Measurements from ENCODE around the gene MMP20. TPM values are rescaled to one million over a fixed set of nuclear protein-coding genes. Genes with fewer than 3 reads are reported as not detected.

MMP20 gene
- total and polyA plus RNA-seq, 2 donors (not counting 1 experiment from before 2014, with no cell fraction given) = not detected

GRCh38 chr11:102654761-102655160, 29.6 kb upstream of the MMP20 start:
- Histone ChIP-seq H2AFZ (ENCODE audit: insufficient read depth, low read depth, low read length, poor library complexity, severe bottlenecking) (no peak overlapping the region), H4K20me1 (ENCODE audit: control insufficient read depth, insufficient read depth, low read length, poor library complexity, severe bottlenecking) (no peaks in the 10 kb centered on the region), H3K27ac (ENCODE audit: low read length in 2 of 2) (no peak overlapping the region), H3K9me3 (ENCODE audit: control extremely low read depth in 1 of 3, control insufficient read depth in 2 of 3, insufficient read depth in 1 of 3, low read length in 2 of 3) (peaks cover 0 to 2% (median 0%) of the 10 kb centered on the region in 3 donors), H3K4me3 (ENCODE audit: control extremely low read depth in 1 of 5, extremely low read depth in 1 of 5, insufficient read depth in 1 of 5, low read depth in 2 of 5, low read length in 4 of 5) (no peak overlapping the region), H3K79me2 (ENCODE audit: control insufficient read depth, insufficient read depth, low read length) (no peaks in the 10 kb centered on the region), H3K9ac (ENCODE audit: low read length) (no peak overlapping the region), H3K36me3 (replicated peaks in 1 of 2; ENCODE audit: control extremely low read depth in 1 of 2, control insufficient read depth in 1 of 2, extremely low read depth in 1 of 2, insufficient read depth in 2 of 2, low read length in 1 of 2) (no peaks in the 10 kb centered on the region), H3K4me1 (ENCODE audit: control insufficient read depth in 2 of 2, insufficient read depth in 2 of 2, low read length in 2 of 2) (no peaks in the 10 kb centered on the region), H3K27me3 (replicated peaks in 1 of 4; ENCODE audit: control extremely low read depth in 1 of 4, control insufficient read depth in 3 of 4, insufficient read depth in 4 of 4, low read length in 3 of 4) (peaks cover 0 to 5% (median 2%) of the 10 kb centered on the region in 4 experiments), H3K4me2 (replicated peaks; ENCODE audit: low read depth, low read length, poor library complexity, severe bottlenecking) (no peak overlapping the region)
- ChIA-PET POLR2A (no interaction called here), CTCF (interaction anchor here (0.9 kb wide), 1 partner anchor 12 kb away, joined by 4 read pairs; no protein-coding TSS in a partner anchor)
- TF ChIP-seq CTCF (IDR thresholded peaks at IDR 0.05) = no peak
- no peak for TF ChIP-seq EZH2 (IDR thresholded peaks at IDR 0.05; ENCODE audit: borderline replicate concordance, insufficient read depth, low read depth, low read length, poor library complexity, severe bottlenecking)
- no peaks in the 10 kb centered on the region for H3K4me1 Mint-ChIP-seq
- DNase-seq = no peak
- no peak overlapping the region for H3K4me3 Mint-ChIP-seq
- H3K27ac Mint-ChIP-seq = no peak overlapping the region
- H3K27me3 Mint-ChIP-seq = peaks cover 36% of the 10 kb centered on the region
- intact Hi-C loops (cut with micrococcal nuclease) = no loop called here
- no peak for ATAC-seq (ENCODE audit: low read depth)
- H3K9me3 Mint-ChIP-seq (ENCODE audit: insufficient read depth) = peaks cover 2% of the 10 kb centered on the region
- 100% methylated on average over 1 of the region's 1 CpG for WGBS (ENCODE audit: insufficient coverage)

- Histone ChIP-seq H3K79me2 (ENCODE audit: control insufficient read depth, insufficient read depth, low read length) (no peaks in the 10 kb centered on the region), H3K9ac (ENCODE audit: low read length) (no peak overlapping the region), H3K4me3 (ENCODE audit: control extremely low read depth in 1 of 5, extremely low read depth in 1 of 5, insufficient read depth in 1 of 5, low read depth in 2 of 5, low read length in 4 of 5) (no peak overlapping the region), H3K4me2 (replicated peaks; ENCODE audit: low read depth, low read length, poor library complexity, severe bottlenecking) (no peak overlapping the region), H3K9me3 (ENCODE audit: control extremely low read depth in 1 of 3, control insufficient read depth in 2 of 3, insufficient read depth in 1 of 3, low read length in 2 of 3) (peaks cover 0 to 2% (median 0%) of the 10 kb centered on the region in 3 donors), H3K36me3 (replicated peaks in 1 of 2; ENCODE audit: control extremely low read depth in 1 of 2, control insufficient read depth in 1 of 2, extremely low read depth in 1 of 2, insufficient read depth in 2 of 2, low read length in 1 of 2) (no peaks in the 10 kb centered on the region), H2AFZ (ENCODE audit: insufficient read depth, low read depth, low read length, poor library complexity, severe bottlenecking) (no peak overlapping the region), H4K20me1 (ENCODE audit: control insufficient read depth, insufficient read depth, low read length, poor library complexity, severe bottlenecking) (no peaks in the 10 kb centered on the region), H3K4me1 (ENCODE audit: control insufficient read depth in 2 of 2, insufficient read depth in 2 of 2, low read length in 2 of 2) (no peaks in the 10 kb centered on the region), H3K27ac (ENCODE audit: low read length in 2 of 2) (no peak overlapping the region), H3K27me3 (replicated peaks in 1 of 4; ENCODE audit: control extremely low read depth in 1 of 4, control insufficient read depth in 3 of 4, insufficient read depth in 4 of 4, low read length in 3 of 4) (peaks cover 0 to 3% (median 1%) of the 10 kb centered on the region in 4 experiments)
- Mint-ChIP-seq H3K9me3 (ENCODE audit: insufficient read depth) (peaks cover 2% of the 10 kb centered on the region), H3K27ac (no peak overlapping the region), H3K4me3 (no peak overlapping the region), H3K4me1 (no peaks in the 10 kb centered on the region), H3K27me3 (peaks cover 32% of the 10 kb centered on the region)
- DNase-seq = peak; percentile 10
- intact Hi-C loops (cut with micrococcal nuclease) = no loop called here
- ChIA-PET POLR2A (no interaction called here), CTCF (interaction anchor here (1.5 kb wide), 1 partner anchor 13 kb away, joined by 4 read pairs; no protein-coding TSS in a partner anchor)
- ATAC-seq (ENCODE audit: low read depth) = no peak
- 90% methylated on average over 15 of the region's 16 CpGs for WGBS (ENCODE audit: insufficient coverage)
- TF ChIP-seq EZH2 (IDR thresholded peaks at IDR 0.05; ENCODE audit: borderline replicate concordance, insufficient read depth, low read depth, low read length, poor library complexity, severe bottlenecking) (no peak), CTCF (IDR thresholded peaks at IDR 0.05) (no peak)
Measured at GRCh38 chr11:102653744-102654291, 28.7 kb upstream of the MMP20 start.
